Activated CD4-positive, alpha-beta memory T cell treated with anti-CD3 and anti-CD28 coated beads for 36 hours (primary cell): ENCODE measurements around the gene DHRS4. TPM values are rescaled to one million over a fixed set of nuclear protein-coding genes. Genes with fewer than 3 reads are reported as not detected.

Experiments
- CTCF ChIA-PET: fragments of 350-600 bp; sonication (Branson Sonifier 250); formaldehyde crosslinking; loops from one replicate; lab custom pipeline; 2021; ENCODE audit warnings: antibody characterized with exemption, inconsistent platforms; lab: Charles Lee
- POLR2A ChIA-PET: fragments of 350-600 bp; sonication (Branson Sonifier 250); formaldehyde crosslinking; loops from one replicate; lab custom pipeline; 2021; ENCODE audit warnings: antibody characterized with exemption; lab: Charles Lee
- DNase-seq: peaks from one replicate; pipeline ENCODE4 v3.0.0-alpha.2; 2020
- H3K27ac Mint-ChIP-seq: one replicate; pipeline ENCODE4 v1.8.0; 2021; ENCODE audit warnings: mixed read lengths
- H3K27me3 Mint-ChIP-seq: one replicate; pipeline ENCODE4 v1.8.0; 2021; ENCODE audit warnings: mixed read lengths
- H3K36me3 Mint-ChIP-seq: one replicate; pipeline ENCODE4 v1.8.0; 2021; ENCODE audit warnings: mixed read lengths
- H3K4me1 Mint-ChIP-seq: one replicate; pipeline ENCODE4 v1.8.0; 2021; ENCODE audit warnings: low read depth, mixed read lengths
- H3K4me3 Mint-ChIP-seq: one replicate; pipeline ENCODE4 v1.8.0; 2021; ENCODE audit warnings: mild to moderate bottlenecking, mixed read lengths
- H3K9me3 Mint-ChIP-seq: one replicate; pipeline ENCODE4 v1.8.0; 2021; ENCODE audit warnings: mixed read lengths
- intact Hi-C: fragments of 100-400 bp; cut with micrococcal nuclease; formaldehyde crosslinking; loops from one replicate; pipeline ENCODE4 v1.15.1; 2023
- total RNA-seq, 2 experiments: library from RNA; stranded (reverse); gene quantifications; one replicate each; pipeline ENCODE4 v1.2.3, GENCODE V29; 2021

DHRS4 gene
- 10 to 100 TPM; 25.7 to 27.0 TPM for total RNA-seq

GRCh38 chr14:23953464-23954278 is at the start of gene DHRS4:
TSS of gene DHRS4 (plus strand) at chr14:23953770. CDS start at chr14:23953789, 19 bp downstream.
- ChIA-PET POLR2A (no interaction called here), CTCF (interaction anchor here (0.8 to 4.2 kb wide), 4 partner anchors 321 to 401 kb away, joined by 3 to 23 read pairs (median 6); partner anchors contain the start of gene ZFHX2)
- Mint-ChIP-seq H3K27me3 (no peaks in the 10 kb centered on the region), H3K27ac (peak within 1 kb of the TSS; percentile 88), H3K36me3 (peaks cover 8% of the 10 kb centered on the region), H3K9me3 (peaks cover 6% of the 10 kb centered on the region), H3K4me1 (peaks cover 28% of the 10 kb centered on the region), H3K4me3 (peak within 1 kb of the TSS; percentile 100)
- peak; percentile 87 for DNase-seq
- intact Hi-C loops, result loop anchor here (1.0 kb wide), 2 partner anchors 226 to 321 kb away; no protein-coding TSS in a partner anchor

GRCh38 chr14:23910101-23910875 is 43.3 kb upstream of the DHRS4 start:
- CTCF ChIA-PET, result interaction anchor here (0.8 to 6.1 kb wide), 19 partner anchors 12 to 348 kb away, joined by 3 to 58 read pairs (median 4); no protein-coding TSS in a partner anchor
- peaks cover 14% of the 10 kb centered on the region for H3K27me3 Mint-ChIP-seq
- peak; percentile 42 for DNase-seq
- no peaks in the 10 kb centered on the region for H3K36me3 Mint-ChIP-seq
- POLR2A ChIA-PET, result no interaction called here
- H3K4me1 Mint-ChIP-seq, result no peaks in the 10 kb centered on the region
- H3K9me3 Mint-ChIP-seq, result no peaks in the 10 kb centered on the region
- intact Hi-C loops, result loop anchor here (1.0 kb wide), 1 partner anchor 321 kb away; no protein-coding TSS in a partner anchor
- H3K27ac Mint-ChIP-seq, result no peak overlapping the region
- no peak overlapping the region for H3K4me3 Mint-ChIP-seq

DNA sequence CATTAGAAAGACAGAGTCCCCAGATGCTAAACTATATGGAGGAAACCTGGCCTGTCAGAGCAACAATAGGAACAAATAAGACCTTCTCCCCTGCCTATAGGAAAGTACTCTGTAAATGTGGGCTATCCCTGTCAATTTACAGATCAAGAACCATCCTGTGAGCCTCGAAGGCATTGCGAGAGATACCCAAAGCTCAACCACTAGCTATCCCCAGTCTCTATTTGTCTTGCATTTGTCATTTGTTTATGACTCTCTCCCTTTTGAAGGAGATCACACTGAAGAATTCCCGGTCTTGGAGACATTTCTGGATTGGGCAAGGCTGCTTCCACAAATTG is 42.7 kb upstream of the DHRS4 start:
- no peak for DNase-seq
- H3K27ac Mint-ChIP-seq, result no peak overlapping the region
- CTCF ChIA-PET, result interaction anchor here (0.8 to 6.1 kb wide), 19 partner anchors 12 to 349 kb away, joined by 3 to 58 read pairs (median 4); no protein-coding TSS in a partner anchor
- peaks cover 14% of the 10 kb centered on the region for H3K27me3 Mint-ChIP-seq
- H3K9me3 Mint-ChIP-seq, result no peaks in the 10 kb centered on the region
- H3K36me3 Mint-ChIP-seq, result no peaks in the 10 kb centered on the region
- POLR2A ChIA-PET, result no interaction called here
- intact Hi-C loops, result loop anchor here (1.0 kb wide), 1 partner anchor 322 kb away; no protein-coding TSS in a partner anchor
- no peaks in the 10 kb centered on the region for H3K4me1 Mint-ChIP-seq
- no peak overlapping the region for H3K4me3 Mint-ChIP-seq

GRCh38 chr14:23915559-23915958 is 38.0 kb upstream of the DHRS4 start:
- Mint-ChIP-seq H3K9me3 (peaks cover 4% of the 10 kb centered on the region), H3K36me3 (peaks cover 2% of the 10 kb centered on the region), H3K27ac (no peak overlapping the region), H3K27me3 (peaks cover 6% of the 10 kb centered on the region), H3K4me1 (no peaks in the 10 kb centered on the region), H3K4me3 (no peak overlapping the region)
- ChIA-PET POLR2A (no interaction called here), CTCF (no interaction called here)
- no peak for DNase-seq
- intact Hi-C loops, result no loop called here

DNA sequence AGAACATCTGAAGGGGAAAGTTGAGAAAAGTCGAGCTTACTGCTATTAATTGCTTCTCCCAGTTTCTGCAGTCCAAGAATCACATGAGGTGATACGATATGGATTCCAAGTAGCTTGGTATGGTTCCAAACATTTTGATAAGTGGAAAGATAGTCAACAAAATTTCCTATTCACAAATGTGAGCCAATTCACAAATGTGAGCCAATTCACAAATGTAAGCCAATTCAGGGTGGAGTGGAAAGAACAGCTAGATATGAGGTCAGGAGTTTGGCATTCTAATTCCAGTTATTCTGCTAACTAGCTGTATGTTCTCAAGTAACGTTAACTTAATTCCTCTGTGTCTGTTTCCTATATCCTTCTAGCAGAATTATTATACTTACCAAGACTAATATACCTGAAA is 37.6 kb upstream of the DHRS4 start:
- peaks cover 2% of the 10 kb centered on the region for H3K36me3 Mint-ChIP-seq
- intact Hi-C loops, result no loop called here

GRCh38 chr14:23916446-23916845 is 37.1 kb upstream of the DHRS4 start:
- no peak for DNase-seq
- Mint-ChIP-seq H3K4me1 (no peaks in the 10 kb centered on the region), H3K27ac (no peak overlapping the region), H3K27me3 (peaks cover 6% of the 10 kb centered on the region), H3K36me3 (peaks cover 2% of the 10 kb centered on the region), H3K4me3 (no peak overlapping the region), H3K9me3 (peaks cover 4% of the 10 kb centered on the region)
- ChIA-PET POLR2A (no interaction called here), CTCF (no interaction called here)
- intact Hi-C loops, result no loop called here

More for the DNA sequence above, 37.6 kb upstream of the DHRS4 start:
- peaks cover 6% of the 10 kb centered on the region for H3K27me3 Mint-ChIP-seq
- no peak overlapping the region for H3K4me3 Mint-ChIP-seq
- CTCF ChIA-PET, result no interaction called here
- H3K4me1 Mint-ChIP-seq, result no peaks in the 10 kb centered on the region
- DNase-seq, result no peak
- H3K9me3 Mint-ChIP-seq, result peaks cover 4% of the 10 kb centered on the region
- POLR2A ChIA-PET, result no interaction called here
- H3K27ac Mint-ChIP-seq, result no peak overlapping the region

DNA sequence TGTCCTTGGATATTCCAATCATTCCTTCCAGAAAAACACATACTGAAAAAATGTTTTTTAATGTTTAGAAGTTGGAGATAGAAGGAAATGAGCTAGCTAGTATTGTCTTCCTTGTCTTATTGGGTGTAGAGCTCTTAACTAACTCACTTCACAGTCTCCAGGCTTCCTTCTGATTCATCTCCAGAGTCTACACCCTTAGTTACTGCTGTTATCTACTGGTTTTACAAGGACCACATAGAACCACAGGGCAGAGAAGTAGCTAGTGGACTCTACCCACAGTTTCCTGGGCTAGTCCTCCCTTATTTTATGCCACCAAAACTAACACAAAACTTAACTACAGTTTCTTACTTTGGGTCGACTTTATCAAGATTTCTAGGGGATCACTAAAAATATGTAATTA is 31.0 kb upstream of the DHRS4 start:
- H3K4me3 Mint-ChIP-seq, result no peak overlapping the region
- intact Hi-C loops, result no loop called here
- ChIA-PET POLR2A (no interaction called here), CTCF (interaction anchor here (0.7 to 1.6 kb wide), 3 partner anchors 12 to 334 kb away, joined by 3 to 4 read pairs (median 3); no protein-coding TSS in a partner anchor)
- peaks cover 2% of the 10 kb centered on the region for H3K27me3 Mint-ChIP-seq
- peaks cover 2% of the 10 kb centered on the region for H3K36me3 Mint-ChIP-seq
- no peaks in the 10 kb centered on the region for H3K4me1 Mint-ChIP-seq
- no peak overlapping the region for H3K27ac Mint-ChIP-seq
- DNase-seq, result no peak
- peaks cover 2% of the 10 kb centered on the region for H3K9me3 Mint-ChIP-seq

DNA sequence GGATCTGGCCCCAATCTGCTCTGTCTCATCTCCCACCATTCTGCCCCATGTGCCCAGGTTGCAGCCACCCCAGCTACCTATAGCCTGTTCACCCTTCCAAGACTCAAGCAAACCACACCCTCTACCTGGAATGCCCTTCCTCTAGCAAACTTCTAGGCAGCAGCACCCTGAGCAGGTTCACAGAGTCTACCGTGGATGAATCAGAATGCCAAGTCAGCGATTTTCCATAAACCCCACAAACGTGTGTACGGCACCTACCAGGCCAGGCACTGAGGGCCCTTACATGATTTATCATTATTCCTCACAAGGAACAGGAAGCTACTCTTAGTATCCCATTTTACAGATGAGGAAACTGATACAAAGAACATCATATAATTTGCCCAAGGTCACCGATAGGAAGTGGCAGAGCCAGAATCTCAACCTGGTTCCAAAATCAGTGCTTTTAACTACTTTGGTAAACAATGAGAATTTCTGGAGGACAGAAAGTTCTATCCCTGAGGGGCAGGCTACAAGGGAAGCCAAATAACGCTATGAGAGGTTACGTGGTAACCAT is 28.0 kb upstream of the DHRS4 start:
- ChIA-PET CTCF (interaction anchor here (0.8 kb wide), 1 partner anchor 337 kb away, joined by 5 read pairs; no protein-coding TSS in a partner anchor), POLR2A (no interaction called here)

GRCh38 chr14:23926543-23926942 is 27.0 kb upstream of the DHRS4 start:
- Mint-ChIP-seq H3K4me3 (no peak overlapping the region), H3K9me3 (no peaks in the 10 kb centered on the region)
- intact Hi-C loops, result no loop called here

More for the DNA sequence above, 28.0 kb upstream of the DHRS4 start:
- H3K27ac Mint-ChIP-seq, result no peak overlapping the region
- H3K9me3 Mint-ChIP-seq, result no peaks in the 10 kb centered on the region
- H3K4me3 Mint-ChIP-seq, result no peak overlapping the region
- intact Hi-C loops, result no loop called here
- no peaks in the 10 kb centered on the region for H3K36me3 Mint-ChIP-seq
- peaks cover 5% of the 10 kb centered on the region for H3K27me3 Mint-ChIP-seq
- no peak for DNase-seq
- H3K4me1 Mint-ChIP-seq, result no peaks in the 10 kb centered on the region

DNA sequence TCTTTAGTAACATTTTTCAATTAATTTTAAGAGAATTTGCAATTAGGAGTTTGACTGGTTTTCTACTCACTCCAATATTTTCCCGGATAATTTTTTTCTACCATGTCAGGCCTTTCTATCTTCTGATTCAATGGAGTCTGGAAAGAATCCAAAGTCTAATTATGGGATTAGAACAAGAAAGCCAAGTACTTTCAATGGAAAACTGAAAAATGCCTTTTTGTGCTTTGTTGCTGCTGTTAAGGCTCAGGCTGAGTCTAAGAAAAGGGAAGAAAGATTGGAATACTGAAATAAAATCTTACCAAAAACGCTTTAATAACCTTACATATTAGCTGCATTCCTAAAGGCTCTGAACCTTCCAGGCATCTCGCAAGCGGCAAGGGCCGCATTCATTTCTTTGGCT is 24.4 kb upstream of the DHRS4 start:
- Mint-ChIP-seq H3K4me1 (no peaks in the 10 kb centered on the region), H3K27me3 (peaks cover 3% of the 10 kb centered on the region), H3K36me3 (no peaks in the 10 kb centered on the region), H3K9me3 (no peaks in the 10 kb centered on the region), H3K4me3 (no peak overlapping the region), H3K27ac (no peak overlapping the region)
- CTCF ChIA-PET, result interaction anchor here (1.0 to 3.1 kb wide), 7 partner anchors 13 to 340 kb away, joined by 3 to 38 read pairs (median 8); no protein-coding TSS in a partner anchor
- intact Hi-C loops, result loop anchor here (1.0 kb wide), 2 partner anchors 297 to 340 kb away; no protein-coding TSS in a partner anchor
- DNase-seq, result no peak
- POLR2A ChIA-PET, result no interaction called here

More at GRCh38 chr14:23926543-23926942, 27.0 kb upstream of the DHRS4 start:
- ChIA-PET POLR2A (no interaction called here), CTCF (interaction anchor here (0.8 kb wide), 1 partner anchor 338 kb away, joined by 5 read pairs; no protein-coding TSS in a partner anchor)
- no peaks in the 10 kb centered on the region for H3K4me1 Mint-ChIP-seq
- DNase-seq, result no peak
- no peak overlapping the region for H3K27ac Mint-ChIP-seq
- H3K27me3 Mint-ChIP-seq, result peaks cover 5% of the 10 kb centered on the region
- no peaks in the 10 kb centered on the region for H3K36me3 Mint-ChIP-seq

DNA sequence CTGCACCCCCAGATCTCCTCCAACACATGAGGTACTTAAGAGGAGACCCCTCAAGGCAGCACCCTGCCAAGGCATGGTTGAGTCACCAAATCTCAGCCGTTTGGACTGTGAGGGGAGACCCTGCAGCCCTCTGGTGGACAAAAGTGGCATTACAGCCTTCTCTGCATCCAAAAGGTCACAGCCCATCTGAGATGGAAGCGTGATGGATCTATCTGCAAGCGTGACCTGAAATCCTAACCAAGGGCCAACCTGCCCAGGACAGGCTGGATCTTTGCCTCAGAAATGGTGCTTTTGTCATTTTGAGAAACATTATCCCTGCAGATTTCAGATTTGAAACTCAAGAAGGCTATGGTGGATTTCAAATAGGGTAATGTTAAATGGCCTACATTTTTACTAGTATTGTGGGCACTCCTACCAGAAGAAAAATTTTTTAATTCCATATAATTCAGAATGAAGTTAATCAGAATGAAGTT is 23.7 kb upstream of the DHRS4 start:
- POLR2A ChIA-PET, result no interaction called here
- H3K36me3 Mint-ChIP-seq, result no peaks in the 10 kb centered on the region
- CTCF ChIA-PET, result interaction anchor here (0.8 to 3.1 kb wide), 13 partner anchors 12 to 340 kb away, joined by 3 to 38 read pairs (median 5); no protein-coding TSS in a partner anchor
- no peak overlapping the region for H3K27ac Mint-ChIP-seq
- intact Hi-C loops, result loop anchor here (1.0 kb wide), 3 partner anchors 203 to 341 kb away; no protein-coding TSS in a partner anchor
- no peak overlapping the region for H3K4me3 Mint-ChIP-seq
- peak; percentile 88 for DNase-seq
- H3K9me3 Mint-ChIP-seq, result no peaks in the 10 kb centered on the region
- peaks cover 3% of the 10 kb centered on the region for H3K27me3 Mint-ChIP-seq
- H3K4me1 Mint-ChIP-seq, result no peaks in the 10 kb centered on the region
